Mucosa of stomach (tissue), 1 donor: ENCODE measurements around the gene FAM186B.

Experiments used
- H3K27me3 ChIP-seq: one replicate; pipeline ENCODE4 v1.7.0; 2013; ENCODE audit warnings: mild to moderate bottlenecking, low read length; ENCODE audit not compliant: control insufficient read depth, insufficient read depth
- H3K36me3 ChIP-seq: one replicate; pipeline ENCODE4 v1.7.0; 2013; ENCODE audit warnings: low read length; ENCODE audit not compliant: control insufficient read depth, insufficient read depth
- H3K4me1 ChIP-seq: one replicate; pipeline ENCODE4 v1.7.0; 2013; ENCODE audit warnings: mild to moderate bottlenecking, low read length; ENCODE audit not compliant: control insufficient read depth, insufficient read depth
- H3K4me3 ChIP-seq: one replicate; pipeline ENCODE4 v1.7.0; 2013; ENCODE audit warnings: low read length
- H3K9ac ChIP-seq: one replicate; pipeline ENCODE4 v1.7.0; 2013; ENCODE audit warnings: mild to moderate bottlenecking, low read length, moderate library complexity
- H3K9me3 ChIP-seq: one replicate; pipeline ENCODE4 v1.7.0; 2013; ENCODE audit warnings: mild to moderate bottlenecking, low read length, moderate library complexity; ENCODE audit not compliant: control insufficient read depth
- donor health status: Pancreatic carcinoma.

Gene FAM186B

DNA sequence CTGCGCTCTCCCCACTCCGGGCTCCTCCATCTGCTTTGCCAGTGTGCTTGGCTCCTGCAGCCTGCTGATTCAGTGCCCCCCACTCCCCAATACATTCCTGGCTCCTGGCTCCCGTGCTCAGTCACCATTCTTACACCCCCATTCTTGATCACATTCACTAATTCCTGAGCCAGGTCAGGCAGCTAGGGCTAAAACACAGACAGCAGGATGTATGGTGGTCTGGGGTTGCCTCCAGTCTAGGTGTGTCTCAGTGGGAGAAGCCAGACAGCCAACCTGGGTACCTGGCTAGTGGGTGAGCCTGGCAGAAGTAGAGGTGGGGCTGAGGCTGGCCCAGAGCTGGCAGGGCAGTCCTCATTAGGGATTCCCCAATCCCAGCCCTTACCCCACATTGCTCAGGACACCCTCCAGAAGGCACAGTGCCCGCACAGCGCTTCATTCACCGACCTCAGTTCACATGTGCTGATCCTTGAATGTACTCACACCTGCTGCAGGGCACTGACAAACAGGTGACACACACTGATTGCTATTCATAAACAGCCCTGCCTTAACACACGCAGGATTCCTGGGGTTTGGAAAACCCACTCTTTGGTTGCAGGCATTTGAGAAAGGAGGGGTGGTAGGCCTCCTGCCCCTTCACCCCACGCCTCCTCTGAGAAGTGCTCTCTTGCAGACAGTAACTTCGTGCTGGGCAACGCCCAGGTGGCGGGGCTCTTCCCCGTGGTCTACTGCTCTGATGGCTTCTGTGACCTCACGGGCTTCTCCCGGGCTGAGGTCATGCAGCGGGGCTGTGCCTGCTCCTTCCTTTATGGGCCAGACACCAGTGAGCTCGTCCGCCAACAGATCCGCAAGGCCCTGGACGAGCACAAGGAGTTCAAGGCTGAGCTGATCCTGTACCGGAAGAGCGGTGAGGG lies 65.0 kb downstream of the FAM186B start:
- no peaks in the 10 kb centered on the region for H3K9me3 ChIP-seq
- H3K4me3 ChIP-seq, result no peak overlapping the region
- peaks cover 11% of the 10 kb centered on the region for H3K4me1 ChIP-seq
- peaks cover 55% of the 10 kb centered on the region for H3K27me3 ChIP-seq
- no peak overlapping the region for H3K9ac ChIP-seq
- no peaks in the 10 kb centered on the region for H3K36me3 ChIP-seq

DNA sequence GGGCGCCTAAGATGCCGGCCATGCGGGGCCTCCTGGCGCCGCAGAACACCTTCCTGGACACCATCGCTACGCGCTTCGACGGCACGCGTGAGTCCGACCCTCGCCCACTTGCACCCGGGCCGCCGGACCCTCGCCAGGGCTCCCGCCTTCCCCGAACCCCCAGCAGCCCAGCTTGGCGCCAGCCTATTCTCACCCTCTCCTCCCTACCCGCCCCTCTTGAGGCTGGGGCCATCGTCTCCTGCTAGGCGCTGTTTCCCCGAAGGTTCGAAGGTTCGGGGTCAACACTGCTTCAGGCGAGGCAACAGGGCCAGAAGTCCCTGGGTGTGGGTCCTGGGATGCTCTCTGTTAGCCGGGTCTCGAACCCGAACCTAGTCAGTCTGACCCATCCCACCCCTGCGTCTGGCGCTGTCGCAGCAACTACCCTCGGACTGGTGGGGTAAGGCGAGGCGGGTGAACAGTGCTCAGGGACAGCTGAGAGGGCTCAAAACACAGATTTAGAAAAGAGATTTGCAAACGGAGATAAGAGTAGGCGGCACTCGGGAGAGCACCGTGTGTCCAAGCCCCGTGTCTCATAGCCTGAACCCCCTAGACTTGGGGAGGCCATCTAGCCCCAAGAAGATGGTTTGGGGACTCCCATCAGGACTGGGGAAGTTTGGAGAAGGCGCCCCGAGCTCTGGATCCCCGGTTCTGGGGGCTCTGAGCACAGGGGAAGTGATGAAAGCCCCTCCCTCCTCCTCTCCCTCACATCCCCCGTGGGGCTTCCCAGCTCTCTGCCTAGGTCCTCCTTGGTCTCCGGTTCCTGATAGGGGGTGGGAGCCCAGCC lies 65.8 kb downstream of the FAM186B start:
- peaks cover 49% of the 10 kb centered on the region for H3K27me3 ChIP-seq
- no peak overlapping the region for H3K9ac ChIP-seq
- H3K4me1 ChIP-seq, result peaks cover 11% of the 10 kb centered on the region
- H3K36me3 ChIP-seq, result no peaks in the 10 kb centered on the region
- H3K4me3 ChIP-seq, result no peak overlapping the region
- H3K9me3 ChIP-seq, result no peaks in the 10 kb centered on the region

DNA sequence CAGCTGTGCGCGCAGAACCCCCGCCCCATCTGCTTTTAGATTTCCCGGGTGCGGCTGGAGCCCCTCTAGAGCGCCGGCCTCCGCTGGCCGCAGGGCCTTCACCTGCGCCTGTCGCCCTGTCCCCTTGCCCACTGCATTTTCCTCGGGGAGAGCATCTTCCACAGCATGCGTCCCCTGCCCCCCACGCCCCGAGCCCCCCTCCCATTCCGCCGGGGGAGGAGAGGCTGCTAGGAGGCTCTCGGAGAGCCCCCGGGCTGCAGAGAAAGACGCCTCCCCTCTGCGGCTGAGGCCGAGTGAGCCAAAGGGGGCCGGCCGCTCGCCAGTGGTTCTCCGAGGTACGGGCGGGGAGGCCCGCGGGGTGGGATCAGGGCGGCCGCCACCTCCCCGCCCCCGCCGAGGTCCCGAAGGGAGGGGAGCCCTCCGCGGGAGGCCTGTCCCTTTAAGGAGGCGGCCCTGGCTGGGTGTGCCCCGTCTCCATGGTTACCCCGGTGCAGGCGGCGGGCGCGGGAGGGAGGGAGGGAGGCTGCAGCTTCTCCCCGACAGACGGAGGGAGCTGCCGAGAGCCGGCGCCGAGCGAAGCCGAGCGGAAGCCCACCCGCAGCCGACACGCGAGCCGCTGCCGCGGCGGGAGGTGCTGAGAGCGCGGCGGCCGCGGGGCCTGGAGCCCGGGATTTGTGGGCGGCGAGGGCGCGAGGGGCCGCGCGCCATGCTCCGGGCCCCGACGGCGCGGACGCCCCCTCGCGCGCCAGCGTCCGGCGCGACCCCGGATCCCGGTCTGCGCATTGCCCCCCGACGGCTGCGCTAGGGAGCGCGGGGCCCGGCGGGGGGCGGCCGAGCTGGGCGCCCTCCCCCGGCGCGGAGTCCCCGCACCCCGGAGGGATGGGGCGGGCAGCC lies 66.7 kb downstream of the FAM186B start, which contains the start of gene KCNH3:
Gene KCNH3, plus strand, starts transcription at position 521 of the 894 bp plus-strand sequence. CDS start 387 bp downstream, outside the sequence.
- Histone ChIP-seq H3K36me3 (no peaks in the 10 kb centered on the region), H3K4me3 (peak within 1 kb of the TSS; percentile 46), H3K9me3 (no peaks in the 10 kb centered on the region), H3K4me1 (peaks cover 11% of the 10 kb centered on the region), H3K9ac (peak within 1 kb of the TSS; percentile 39), H3K27me3 (peaks cover 45% of the 10 kb centered on the region)

DNA sequence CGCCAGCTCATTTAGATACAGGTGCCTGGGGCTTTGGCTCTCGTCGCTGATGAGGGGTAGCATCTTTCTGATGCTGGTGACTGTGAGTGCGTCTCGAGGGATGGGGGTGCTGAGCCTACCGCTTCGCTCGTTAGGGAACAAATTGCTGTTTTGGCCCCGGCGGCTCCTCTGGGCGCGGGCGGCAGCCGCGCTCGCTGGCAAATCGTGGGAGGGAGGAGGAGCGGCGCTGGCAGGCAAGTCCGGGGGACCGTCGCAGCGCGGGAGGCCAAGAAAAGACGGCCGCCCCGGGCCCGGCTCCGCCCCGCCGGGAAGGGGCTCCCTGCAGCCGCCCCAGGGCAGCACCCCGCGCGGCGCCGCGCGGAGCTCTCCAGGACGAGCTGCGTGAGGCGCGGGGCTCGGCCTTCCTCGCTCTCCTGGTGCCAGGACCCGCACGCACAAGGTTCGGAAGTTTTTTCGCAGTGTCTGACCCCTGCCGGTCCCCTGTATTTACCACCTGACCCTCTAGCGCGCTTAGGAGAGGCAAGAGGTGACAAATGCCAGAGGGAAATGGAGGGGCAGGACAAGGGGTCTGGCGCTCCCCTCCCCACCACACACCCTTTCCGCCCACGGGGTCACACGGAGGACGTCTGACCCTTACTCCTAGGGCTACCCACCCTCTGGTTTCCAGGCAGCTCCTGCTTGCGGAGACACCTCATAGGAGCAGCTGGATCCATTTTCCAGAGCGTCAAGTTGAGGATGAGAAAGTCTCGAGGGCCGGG lies 67.5 kb downstream of the FAM186B start:
- Histone ChIP-seq H3K27me3 (peaks cover 43% of the 10 kb centered on the region), H3K9me3 (no peaks in the 10 kb centered on the region), H3K4me1 (peaks cover 11% of the 10 kb centered on the region), H3K36me3 (no peaks in the 10 kb centered on the region), H3K9ac (peak overlapping the region; percentile 39), H3K4me3 (peak overlapping the region; percentile 46)
